GM10266 (cell line): ENCODE measurements around the gene HS2ST1.

Source experiments
- DNase-seq: peaks from one replicate; pipeline ENCODE4 v3.0.0; 2012; ENCODE audit errors: extremely low spot score
- TF ChIP-seq, protein P1 (sequence below): IDR thresholded peaks from 2 replicates; pipeline ENCODE4 v1.5.1; 2012; ENCODE audit warnings: mild to moderate bottlenecking, low read depth; ENCODE audit not compliant: control insufficient read depth, insufficient read depth; ENCODE audit errors: missing control alignments

The HS2ST1 gene

DNA sequence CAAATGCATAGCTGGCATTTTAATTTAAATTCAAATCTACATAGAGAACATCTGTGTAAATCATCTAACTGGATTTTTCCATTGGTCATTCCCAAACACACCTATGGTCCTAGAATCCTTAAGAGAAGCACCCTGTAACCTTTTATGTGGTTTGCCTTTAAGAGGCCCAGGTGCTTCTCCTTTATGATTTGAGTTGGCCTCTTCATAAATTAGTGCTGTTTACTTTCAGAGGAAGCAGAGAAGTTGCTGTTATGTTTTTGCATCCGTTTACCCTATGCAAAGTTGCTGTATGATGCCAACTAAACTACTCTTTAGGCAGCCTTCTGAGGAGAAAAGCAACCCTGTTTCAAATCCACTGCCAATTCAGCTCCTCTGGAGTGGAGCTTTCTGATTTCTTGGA lies 193.8 kb downstream of the HS2ST1 start:
- TF ChIP-seq, protein P1, sequence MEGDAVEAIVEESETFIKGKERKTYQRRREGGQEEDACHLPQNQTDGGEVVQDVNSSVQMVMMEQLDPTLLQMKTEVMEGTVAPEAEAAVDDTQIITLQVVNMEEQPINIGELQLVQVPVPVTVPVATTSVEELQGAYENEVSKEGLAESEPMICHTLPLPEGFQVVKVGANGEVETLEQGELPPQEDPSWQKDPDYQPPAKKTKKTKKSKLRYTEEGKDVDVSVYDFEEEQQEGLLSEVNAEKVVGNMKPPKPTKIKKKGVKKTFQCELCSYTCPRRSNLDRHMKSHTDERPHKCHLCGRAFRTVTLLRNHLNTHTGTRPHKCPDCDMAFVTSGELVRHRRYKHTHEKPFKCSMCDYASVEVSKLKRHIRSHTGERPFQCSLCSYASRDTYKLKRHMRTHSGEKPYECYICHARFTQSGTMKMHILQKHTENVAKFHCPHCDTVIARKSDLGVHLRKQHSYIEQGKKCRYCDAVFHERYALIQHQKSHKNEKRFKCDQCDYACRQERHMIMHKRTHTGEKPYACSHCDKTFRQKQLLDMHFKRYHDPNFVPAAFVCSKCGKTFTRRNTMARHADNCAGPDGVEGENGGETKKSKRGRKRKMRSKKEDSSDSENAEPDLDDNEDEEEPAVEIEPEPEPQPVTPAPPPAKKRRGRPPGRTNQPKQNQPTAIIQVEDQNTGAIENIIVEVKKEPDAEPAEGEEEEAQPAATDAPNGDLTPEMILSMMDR = no peak
- no peak for DNase-seq

DNA sequence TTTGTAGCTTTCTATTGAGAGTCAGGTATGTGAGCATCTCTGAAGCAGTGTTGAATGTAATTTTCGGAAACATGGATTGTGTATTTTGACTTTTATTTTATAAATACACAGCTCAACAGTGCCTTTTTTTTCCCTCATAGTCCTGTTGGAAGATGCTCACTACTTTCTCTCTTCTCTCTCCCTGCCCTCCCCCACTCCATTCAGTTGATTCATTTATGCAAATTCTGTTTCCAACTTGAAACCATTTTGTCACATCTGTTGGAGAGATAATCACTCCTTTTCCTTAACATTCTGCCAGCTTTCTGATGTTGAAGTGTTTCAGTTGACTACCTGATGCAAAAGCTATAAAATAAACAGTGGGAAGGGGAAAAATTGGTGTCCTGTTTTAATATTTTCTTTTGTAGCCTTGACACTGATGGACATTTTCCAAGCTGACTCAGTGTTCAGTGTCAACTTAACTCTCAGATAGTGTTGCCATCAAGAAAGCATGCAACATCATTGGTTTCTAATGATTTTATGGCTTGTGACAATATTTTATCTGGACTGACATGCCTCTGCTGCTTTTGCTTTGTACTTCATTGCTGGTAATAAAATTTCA lies 194.5 kb downstream of the HS2ST1 start:
- DNase-seq = no peak

DNA sequence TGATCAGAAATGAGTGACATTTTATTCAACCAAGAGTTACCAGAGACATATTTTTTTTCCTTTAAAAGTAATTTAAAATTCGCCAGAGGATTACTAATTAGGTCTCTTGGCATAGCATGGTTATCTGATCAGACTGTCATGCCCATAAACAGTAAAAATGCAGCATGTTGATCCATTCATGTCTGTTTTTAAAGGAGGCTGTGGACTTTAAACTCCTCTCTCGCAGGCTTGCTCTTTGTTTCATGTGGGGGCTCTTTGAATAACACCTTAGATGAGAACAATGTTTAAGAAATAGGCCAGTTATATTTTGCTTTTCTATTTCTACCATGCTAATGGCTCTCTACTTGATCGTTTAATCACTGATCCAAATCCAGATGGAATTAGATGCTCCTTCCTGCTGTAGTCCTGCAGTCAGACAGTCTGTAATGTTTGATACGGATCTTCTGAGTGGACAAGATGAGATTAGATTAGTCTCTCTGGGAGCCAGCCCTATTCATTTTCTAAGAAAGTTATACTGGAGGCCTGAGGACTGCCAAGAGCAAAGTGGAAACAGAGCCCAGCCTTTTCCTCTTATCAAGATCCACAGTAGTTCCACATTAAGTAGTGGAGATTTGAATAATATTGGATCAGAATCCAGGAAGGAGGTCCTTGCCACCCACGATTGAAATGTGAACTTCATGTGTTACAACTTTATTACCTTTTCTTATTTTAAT lies 197.4 kb downstream of the HS2ST1 start:
- TF ChIP-seq, protein P1 = no peak
- DNase-seq = no peak

More for the DNA sequence above, 194.5 kb downstream of the HS2ST1 start:
- TF ChIP-seq, protein P1 = no peak

DNA sequence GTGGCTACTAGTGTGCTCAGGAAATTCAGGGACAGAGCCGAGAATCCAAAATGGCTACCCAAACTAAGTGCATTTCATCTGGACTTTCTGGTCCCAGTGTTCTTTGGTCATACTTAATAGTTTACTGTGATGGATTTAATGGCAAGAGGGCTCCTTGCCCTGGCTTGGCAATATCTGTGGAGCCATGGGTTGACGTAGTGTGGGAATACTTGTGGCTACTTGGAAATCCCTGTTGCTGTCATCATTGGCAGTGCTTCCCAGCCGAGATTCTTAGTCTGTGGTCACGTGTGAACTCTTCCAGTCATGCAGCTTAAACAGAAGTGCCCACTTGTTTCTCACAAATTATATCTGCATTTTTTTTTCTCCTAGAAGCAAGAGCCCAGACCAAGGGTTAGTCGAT lies 198.9 kb downstream of the HS2ST1 start:
- TF ChIP-seq, protein P1 = no peak
- no peak for DNase-seq

DNA sequence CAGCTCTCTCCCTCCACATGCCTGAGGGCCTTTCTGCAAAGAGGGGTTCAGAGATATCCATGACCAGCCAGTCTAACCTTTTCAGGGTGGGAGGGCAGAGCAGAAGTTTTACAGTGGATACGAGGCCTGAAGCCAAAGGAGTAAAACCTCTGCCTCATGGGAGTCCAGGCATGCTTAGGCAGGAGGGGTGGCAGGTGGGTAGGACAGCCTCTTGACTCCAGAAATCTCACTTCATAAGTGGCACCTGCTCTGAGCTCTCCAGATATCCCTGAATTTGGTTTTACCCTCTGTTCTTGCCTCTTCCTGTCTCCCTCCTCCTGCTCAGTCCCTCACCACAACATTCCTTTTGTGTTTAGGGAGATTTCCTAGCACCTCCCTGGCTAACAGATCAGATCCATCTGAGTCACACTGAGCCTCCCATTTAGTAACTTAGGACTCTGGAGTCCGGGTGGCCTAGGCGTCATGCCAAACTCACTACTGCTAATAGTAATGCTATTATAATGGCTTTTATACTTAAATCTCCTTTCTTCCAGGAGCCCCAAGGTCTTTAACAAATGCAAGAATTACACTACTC lies 201.0 kb downstream of the HS2ST1 start:
- DNase-seq = no peak
- TF ChIP-seq, protein P1 = no peak

DNA sequence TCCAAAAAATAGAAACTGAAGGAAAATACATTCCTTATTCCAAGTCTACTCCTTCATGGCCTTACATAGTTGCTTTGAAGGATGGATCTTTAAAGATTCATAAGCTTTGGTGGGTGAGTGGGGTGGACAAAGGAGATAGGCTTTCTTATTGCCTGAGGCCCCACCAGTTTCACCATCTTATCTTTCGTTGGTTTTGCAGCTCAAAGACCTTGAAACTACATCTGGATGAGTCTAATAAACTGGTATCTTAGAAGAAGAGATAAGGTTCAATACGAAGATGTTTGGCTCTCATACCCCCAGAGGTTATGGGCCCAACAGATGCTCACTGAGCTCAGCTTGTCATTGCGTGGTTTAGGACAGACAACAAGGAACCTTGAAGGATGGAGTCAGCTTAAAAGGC lies 201.5 kb downstream of the HS2ST1 start:
- DNase-seq = no peak
- TF ChIP-seq, protein P1 = no peak

DNA sequence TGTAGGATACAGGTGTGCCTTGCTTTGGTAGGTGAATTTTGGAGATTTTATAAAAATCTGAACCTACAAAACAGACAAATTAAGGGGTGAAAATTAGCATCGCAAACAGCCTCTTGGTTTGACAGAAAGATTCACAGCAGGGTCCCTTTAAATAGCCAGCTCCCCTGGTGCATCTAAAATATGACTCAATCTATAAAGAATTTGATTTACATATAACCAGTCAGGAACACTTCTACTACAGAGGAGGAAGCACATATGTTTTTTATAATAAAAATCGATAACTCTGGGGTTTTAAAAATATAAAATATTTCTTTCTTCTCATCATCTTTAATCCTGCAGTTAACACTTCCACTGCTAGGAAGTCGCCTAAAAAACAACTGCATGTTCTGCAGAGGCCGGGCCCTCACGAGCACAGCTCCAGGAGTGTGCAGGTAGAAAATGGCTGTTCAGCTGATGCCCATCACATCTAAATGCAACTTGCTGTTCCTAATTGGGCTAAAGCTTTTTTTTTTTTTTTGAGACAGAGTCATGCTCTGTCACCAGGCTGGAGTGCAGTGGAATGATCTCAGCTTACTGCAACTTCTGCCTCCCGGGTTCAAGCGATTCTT lies 203.4 kb downstream of the HS2ST1 start:
- TF ChIP-seq, protein P1 = no peak

More for the DNA sequence above, 203.4 kb downstream of the HS2ST1 start:
- no peak for DNase-seq
